Fibroblast of the conjunctiva (primary cell): ENCODE measurements around the gene GSTO2.

Source experiments
- DNase-seq: peaks from one replicate; pipeline ENCODE4 v3.0.0-alpha.2; 2010; ENCODE audit warnings: low read depth

GSTO2 gene

DNA sequence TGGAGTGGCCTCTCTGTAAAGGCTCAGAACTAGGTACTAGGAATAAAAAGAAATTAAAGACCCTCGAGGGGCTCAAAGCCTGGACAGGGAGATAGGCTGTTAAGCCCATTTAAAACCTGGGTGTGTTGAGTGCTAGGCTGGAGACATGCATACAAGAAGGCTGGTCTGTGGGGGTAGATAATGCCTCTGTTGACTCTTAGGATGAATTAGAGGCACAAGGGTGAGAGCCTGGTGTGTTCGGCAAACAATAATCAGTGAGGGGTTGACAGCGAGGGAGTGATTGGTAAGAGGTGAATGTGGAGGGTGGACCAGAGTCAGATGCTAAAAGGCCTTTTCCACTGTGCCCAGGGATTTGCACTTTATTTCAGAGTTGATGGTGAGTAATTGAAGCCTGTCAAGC is 12.7 kb downstream of the GSTO2 start:
- DNase-seq: no peak

DNA sequence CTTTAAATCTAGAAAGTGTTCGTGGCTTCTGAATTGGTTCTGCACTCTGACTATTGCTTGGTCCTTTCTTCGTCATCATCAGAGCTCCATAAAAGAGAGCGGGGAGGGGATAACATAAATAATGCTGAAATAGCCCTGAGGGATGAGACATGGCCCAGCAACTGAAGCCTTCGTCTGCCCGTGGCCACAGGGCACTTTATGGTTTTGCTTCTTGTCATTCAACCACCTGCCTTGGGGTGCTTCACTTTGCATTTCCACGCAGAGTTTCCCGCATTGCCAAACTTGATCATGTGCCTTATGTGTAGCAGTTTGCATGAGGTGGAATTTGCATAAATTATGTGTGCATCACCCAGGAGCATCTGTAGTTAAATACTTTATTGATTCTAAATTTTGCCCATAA is 15.9 kb downstream of the GSTO2 start:
- DNase-seq: no peak

DNA sequence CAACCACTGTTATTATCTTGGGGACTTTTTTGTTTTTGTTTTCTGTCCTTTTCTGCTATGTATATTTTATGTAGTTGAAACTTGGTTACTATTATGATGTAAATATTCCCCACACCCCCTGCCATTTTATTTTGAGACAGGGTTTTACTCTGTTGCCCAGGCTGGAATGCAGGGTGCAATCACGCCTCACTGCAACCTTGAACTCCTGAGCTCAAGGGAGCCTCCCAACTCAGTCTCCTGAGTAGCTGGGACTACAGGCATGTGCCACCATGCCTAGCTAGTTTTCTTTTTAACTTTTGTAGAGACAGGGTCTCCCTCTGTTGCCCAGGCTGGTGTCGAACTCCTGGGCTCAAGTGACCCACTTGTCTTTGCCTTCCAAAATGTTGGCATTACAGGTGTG is 18.0 kb downstream of the GSTO2 start:
- DNase-seq: no peak

DNA sequence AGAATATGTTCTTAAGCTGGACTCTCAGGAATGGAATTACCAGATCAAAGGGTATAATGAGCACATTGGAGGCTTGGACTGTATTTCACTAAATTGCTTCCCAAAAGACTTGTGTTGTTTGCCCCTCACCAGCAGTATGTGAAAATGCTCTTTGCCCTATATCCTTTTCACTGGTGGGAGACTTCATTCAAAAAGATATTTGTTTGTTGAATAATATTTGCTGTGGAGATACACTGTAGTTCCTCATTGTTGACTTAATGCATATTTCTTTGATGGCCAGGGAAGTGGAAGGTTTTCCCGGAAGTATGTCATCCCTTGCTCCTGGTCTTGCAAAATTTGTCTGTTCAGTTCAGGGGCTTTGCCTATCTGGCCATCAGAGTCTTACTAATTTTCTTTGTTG is 19.4 kb downstream of the GSTO2 start:
- no peak for DNase-seq

DNA sequence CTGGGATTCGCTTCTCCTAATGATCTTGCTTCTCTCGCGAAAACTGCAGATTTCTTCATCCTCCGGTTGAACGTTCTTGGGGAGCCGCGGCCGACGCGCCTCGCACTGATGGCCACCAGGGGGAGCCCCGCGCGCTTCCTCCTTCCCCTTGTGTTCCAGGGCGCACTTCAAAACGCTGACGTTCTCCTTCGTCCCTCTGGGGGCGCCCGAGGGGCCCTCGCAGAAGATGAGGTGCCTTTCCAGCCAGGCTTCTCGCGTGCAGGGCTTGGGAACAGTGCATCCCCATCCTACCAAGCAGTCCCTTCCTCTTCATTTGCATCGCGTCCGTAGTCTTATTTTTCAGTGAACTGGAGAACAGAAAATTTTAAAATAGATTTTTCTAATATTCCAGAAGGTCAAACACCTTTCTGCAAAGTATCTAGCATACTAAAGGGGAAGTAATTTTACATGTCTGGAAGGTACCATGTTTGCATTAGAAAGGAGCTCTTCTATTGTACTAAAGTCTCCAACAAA is 22.5 kb downstream of the GSTO2 start:
- peak; percentile 72 for DNase-seq

DNA sequence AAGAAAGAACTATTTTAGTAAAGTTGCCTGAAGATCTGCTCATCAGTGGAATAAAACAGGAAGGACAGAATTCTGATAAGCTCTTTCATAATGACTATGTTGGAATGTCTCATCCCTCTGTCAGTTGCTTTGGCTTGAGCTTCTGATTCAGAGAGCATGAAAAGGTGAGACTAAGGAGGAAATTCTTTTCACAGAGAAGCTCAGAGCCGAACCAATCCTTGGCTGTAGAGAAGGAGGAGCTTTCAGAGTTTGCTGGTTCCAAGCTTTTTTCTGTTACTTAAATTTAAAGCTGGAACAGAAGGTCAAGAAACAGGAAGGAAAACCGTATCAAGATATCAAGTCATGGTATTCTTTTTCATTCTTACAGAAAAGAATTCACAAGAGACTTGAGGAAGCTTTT is 24.0 kb downstream of the GSTO2 start:
- DNase-seq: no peak

DNA sequence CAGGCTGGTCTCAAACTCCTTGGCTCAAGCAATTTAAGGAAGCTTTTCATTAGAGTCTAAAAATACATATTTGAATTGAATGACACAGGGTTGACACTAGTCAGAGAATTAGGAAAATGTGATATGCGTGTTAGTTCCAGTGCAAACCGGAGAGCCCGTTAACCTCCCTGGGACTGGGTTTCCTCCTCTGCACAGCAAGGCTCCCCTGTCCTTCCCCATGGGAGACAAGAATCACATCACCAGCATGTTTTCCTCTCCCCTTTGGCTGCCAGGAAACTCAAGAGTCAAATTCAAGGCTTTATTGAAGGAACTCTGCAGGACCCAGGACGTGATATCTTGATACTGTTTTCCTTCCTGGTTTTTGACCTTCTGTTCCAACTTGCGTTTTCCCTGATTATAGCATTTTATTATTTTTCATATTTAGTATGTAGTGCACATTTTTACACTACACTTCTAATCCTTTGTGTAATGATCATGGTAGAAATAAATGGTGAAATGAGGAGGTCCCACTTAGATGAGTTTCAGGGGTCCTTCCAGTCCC is 24.9 kb downstream of the GSTO2 start:
- DNase-seq: no peak

DNA sequence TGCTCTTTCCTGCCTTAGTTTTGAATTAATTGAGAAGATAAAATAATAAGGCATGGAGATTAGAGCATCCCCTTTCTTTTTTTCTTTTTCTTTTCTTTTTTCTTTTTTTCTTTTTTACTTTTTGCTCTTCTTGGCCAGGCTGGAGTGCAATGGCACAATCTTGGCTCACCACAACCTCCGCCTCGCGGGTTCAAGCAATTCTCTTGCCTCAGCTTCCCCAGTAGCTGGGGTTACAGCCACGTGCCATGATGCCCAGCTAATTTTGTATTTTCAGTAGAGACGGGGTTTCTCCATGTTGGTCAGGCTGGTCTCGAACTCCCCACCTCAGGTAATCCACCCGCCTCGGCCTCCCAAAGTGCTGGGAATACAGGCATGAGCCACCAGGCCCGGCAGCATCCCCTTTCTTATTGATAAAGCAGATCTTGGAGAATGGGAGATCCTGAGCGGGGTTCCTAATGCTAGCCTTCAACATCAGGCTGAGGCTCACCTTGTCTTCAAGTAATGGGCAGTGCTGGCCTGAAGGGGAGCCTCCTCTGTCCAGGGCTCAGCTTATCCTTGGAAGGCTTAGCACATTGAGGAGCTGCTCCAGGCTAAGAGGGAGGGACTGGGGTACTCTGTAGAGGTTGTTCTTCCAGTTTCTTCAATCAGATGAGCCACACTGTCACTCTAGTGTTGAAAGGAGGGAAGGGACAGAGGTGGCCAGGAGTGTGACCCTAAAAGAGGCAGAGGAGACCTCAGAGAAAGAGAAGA is 27.9 kb downstream of the GSTO2 start:
- no peak for DNase-seq

DNA sequence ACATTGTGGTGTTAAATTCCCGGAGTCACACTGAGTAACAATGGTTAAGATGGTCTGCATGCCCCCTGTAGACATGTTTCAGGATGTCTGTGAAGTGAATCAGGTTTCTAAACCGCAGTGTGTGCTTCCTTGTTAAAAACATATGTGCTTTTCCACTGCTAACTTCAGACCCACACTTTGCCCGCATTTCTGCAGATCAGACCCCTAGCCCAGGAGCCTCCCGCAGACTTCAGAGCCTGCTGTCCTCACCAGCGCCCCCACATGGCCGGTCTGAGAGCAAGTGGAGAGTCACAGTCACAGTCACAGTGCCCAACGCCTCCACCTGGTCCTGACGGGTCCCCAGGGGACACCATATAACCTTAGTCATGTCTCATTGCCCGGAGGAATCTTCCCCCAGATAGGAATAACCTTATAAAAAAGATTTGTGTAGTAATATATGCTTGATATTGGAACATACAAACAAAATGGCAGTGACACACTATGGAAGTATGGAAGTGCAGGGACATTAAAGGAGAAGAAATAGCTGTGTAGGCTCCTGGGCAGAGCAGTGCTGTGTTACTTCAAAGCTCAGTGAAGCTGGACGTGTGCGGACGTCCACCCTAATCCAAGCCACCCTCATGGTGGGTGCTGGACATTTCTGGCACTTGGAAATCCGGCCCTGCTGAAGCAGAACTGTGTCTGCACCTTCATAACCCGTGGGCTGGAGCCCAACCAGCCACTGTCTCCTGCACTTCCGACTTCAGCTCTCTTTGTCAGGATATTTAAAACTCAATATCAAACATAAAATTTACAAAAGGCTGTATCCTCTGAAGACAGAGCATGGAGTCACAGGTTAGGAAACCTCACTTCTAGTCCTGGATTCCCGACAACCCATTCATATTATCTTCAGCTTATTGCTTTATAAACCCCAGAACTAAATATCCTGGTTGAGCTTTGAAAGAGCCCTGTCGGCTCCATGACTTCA is 29.0 kb downstream of the GSTO2 start:
- DNase-seq: no peak

DNA sequence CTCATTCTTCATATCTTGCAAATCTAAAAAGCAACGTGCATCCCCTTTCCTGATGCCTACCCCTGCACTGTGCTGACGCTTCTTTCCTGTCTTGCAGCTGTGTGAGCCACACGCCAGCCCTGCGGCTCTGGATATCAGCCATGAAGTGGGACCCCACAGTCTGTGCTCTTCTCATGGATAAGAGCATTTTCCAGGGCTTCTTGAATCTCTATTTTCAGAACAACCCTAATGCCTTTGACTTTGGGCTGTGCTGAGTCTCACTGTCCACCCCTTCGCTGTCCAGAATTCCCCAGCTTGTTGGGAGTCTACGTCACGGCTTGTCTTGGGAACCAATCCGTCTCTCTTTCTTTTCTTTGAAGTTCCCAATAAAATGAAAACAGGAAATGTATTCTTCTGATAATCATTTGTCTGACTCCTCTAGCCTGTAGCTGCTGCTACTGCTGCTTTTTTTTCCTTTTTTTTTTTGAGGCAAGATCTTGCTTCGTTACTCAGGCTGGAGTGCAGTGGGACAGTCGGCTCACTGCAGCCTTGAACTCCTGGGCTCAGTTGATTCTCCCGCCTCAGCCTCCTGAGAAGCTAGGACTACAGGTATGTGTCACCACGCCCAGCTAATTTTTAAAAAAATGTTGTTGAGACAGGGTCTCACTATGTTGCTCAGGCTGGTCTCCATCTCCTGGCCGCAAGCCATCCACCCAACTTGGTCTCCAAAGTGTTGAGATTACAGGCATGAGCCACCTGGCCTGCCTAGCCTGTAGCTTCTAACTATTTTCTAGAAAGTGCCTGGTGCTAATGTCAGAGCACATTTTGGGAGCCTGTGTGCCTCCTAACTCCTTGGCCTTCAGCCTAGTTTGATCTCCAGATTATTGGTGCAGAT is 30.3 kb downstream of the GSTO2 start:
- DNase-seq: no peak

DNA sequence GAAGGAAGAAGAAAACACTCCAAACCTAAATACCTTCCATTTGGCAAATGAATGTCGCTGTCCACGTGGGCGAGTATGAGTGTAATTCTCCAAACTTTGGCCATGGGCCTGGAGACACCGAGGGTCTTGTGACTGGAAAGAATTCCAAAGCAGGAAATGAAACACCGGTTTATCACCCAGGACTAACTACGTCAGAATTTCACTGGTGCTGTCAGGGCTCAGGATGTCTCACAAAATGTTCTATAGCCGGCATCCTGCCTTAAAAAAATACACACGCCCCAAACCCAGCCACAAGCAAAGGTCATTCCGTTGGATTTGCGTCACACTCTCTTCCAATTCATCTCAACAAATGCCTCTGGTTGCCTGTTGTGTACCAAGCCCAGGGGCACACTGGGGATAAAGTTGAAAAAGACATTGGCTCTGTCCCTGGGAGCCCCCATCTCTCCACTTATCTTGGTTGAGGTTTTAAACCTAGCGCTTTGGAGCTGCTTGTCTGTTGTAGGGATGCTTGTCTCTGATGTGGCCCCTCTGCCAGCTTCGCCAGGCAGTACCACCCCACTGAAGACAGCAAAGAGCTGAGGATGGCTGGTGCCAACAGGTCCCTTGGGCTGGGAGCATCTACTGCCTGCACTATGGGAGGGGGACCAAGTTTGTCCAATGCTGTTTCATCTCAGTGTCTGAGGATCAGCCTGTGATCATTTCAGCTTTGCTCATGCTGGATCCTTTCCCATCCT is 31.2 kb downstream of the GSTO2 start:
- DNase-seq: peak; percentile 81

DNA sequence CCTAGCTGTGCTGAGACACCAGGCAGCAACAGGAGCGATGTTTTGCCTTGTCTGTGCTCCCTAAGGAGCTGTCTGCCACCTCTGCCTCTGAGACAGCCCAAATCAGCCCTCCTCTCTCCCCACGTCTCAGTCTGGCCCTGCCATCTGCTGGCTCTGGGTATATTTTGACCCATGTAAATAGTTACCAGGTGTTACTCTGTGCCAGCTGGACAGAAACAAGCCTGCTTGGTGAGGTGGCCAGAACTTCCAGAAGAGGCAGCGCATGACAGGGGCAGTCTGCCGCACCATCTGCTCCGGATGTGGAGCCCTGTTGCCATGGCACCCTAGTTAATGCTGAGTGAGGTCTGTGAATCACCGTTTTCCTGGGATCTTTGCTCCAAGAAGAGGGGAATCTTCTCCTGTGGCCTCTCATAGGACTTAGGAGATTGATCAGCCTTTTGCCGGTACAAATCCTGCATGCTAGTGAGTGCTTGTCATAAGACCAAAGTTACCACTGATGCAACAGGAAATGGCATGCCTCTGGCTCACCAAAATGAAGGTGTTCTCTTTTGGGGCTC is 31.8 kb downstream of the GSTO2 start:
- peak; percentile 87 for DNase-seq

DNA sequence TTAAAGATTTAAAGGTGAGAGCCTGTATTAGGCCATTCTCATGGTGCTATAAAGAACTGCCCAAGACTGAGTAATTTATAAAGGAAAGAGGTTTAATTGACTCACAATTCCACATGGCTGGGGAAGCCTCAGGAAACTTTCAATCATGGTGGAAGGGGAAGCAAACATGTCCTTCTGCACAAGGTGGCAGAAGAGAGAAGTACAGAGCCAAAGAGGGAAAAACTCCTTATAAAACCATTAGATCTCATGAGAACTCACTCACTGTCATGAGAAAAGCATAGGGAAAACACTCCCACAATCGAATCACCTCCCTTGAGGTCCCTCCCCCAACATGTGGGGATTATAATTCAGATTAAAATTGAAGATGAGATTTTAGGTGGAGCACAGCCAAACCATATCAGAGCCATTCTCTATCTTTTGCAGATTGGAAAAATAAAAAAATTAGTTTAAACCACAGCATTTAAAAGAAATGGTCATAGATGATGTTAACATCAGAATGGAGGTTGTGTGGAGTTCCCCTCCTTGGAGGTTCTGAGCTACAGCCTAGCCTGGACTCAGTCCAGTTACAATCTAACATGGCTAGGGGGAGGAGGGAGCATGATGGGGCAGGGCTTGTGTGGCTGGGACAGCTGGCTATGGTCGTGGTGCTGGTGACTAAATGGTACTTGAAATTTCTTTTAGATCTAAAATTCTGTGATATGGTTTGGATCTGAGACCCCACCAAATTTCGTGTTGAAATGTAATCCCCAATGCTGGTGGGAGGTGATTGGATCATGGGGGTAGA is 33.1 kb downstream of the GSTO2 start:
- DNase-seq: no peak

DNA sequence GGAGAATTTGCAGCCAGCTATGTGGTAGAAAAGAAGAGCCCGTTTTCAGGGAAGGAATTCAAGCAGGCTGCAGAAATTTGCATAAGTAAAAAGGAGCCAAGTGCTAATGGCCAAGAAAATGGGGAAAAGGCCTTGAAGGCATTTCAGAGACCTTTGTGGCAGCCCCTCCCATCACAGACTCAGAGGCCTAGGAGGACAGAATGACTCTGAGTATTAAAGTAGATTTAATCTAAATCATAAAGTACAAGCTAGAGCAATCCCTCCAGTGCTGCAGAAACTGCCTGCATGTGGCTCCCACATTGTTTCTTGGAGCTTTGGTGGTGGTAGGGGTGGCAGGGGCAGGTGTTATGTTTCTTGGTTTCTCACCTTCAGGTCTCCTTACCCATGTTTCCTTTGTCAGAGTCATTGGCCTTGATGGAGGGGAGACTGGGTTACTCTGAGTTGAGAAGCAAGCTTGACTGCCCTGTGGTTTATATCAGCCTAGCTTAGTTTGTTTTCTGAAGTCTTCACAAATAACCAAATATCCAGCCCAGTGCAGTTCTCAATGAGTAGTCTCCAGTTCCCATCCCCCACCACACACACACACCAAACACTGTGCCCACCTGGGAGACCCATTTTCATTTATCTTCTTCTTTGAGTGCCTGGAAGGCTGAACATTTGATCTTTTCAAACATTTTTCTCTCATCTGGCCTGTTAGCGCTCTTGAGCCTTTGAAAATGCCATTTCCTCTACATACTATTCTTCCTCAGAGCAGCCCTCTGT is 34.8 kb downstream of the GSTO2 start:
- DNase-seq: no peak

DNA sequence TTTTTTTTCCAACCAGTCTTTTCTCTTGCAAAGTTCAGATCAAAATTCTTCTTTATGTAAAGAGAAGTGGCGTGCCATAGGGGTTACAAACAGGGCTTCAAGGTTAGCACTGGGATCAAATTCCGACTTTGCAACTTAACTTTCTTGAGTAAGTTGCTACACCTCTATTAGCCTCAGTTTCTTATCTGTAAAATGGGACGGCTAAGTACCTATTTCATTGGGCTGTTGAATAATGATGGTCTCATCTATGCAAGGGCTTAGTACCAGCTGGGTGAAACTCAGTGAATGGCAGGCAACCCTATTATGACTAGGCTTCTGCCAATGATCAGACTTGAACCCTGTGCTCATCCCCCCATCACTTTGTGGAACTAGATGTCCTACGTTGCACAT is 35.4 kb downstream of the GSTO2 start:
- DNase-seq: no peak

DNA sequence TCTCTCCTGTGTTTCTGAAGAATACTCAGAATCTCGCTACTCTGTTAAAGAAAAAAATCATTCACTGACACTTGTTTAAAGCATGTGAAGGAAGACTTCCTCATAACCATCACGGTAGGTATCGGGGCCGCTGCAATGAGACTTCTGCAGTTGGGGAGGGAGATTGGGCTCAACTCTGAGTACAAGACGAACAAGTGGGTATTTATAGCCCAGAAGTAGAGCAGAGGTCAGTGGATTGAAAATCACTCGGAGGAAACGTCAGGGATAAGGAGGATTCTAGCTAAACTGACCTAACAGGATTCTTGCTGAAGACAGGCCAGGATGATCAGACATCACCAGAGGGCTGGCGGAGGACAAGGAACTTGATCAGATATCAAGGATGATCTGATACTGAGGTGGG is 35.9 kb downstream of the GSTO2 start:
- no peak for DNase-seq

DNA sequence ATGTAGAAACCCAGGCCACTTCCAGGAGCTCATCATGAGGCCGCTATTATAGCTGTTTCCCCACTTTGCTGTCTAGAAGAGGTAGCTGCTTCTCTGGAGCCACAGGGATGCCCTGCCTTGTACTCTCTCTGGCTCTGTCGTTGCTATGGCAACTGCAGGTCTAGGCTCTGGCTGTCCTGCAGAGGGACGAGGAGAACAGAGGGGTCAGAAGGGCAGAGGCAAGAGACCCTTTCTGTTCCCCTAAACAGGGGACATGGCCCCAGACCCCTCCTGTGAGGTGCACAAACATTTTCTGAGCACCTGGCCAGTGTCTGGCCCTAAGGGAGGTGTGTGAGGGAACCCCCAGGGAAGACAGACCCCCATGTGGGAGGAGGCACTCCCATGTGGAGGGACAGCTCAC is 37.9 kb downstream of the GSTO2 start:
- no peak for DNase-seq

DNA sequence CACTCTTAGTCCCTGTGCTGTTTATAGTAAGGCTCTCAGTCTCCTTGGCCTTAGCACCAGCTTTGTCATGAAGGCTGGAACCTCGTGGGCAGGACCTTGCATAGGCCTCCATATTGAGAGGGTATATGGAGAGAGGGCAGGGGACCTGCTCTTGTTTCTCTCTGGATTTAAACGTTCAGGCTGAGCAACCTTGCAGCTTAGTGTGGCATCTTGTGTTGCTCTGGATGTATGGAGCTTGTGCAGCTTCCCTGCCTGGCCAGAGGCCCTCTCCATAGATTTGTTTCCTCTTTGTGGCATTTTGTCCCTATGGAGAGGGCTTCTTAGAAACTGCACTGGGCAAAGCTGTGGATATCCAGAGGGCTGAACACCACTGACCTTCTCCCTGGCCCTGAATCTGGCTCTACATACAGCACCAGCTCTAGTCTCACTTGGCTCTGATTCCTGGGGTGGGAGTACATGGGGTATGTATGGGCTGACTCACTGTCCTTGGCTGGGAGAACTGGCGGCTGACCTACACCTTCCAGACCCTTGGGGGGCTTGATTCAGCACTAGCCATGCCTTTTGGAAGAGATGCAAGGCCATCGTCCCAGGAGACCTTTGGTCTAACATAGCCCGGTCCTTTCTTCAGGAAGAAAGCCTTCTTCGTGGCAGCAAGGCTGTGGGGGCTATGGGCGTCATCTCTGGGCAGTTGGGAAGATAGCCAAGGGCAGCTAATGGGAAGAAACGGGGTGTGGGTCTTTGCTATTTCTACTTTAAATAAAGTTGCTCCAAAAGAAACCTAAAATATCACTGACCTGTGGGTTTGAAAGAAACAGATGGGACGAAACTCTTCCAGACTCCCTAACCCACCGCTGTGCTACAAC is 38.8 kb downstream of the GSTO2 start:
- DNase-seq: no peak
